ENCODE results near the gene LRRC49.
A peak's percentile ranks its signal among the peaks of the same experiment; 100 is the strongest.

Gene LRRC49

DNA sequence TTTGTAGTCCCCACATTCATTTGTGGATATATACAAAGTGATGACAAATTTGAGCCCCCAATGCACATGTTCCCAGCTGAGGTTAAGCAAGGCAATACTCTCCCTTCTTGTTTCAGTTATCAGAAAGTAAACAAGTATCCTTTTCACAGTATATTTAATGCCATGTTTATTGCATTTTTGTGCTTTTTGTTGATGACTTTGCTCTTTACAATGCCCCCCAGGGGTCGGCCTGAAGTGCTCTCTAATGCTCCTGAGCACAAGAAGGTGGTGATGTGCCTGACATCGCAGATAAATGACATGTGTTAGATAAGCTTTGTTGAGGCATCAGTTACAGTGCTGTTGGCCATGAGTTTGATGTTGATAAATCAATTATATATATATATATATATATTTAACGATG is 165.0 kb downstream of the LRRC49 start:
- TF ChIP-seq JUND (IDR thresholded peaks at IDR 0.05; ENCODE audit: low read depth): no peak
- DNase-seq (ENCODE audit: low read depth in 1 of 2, low spot score in 1 of 2): no peak
- in situ Hi-C loops (cut with HindIII; ENCODE audit: low pct_unique_long_range_greater_than_20kb, low sequenced_read_pairs): no loop called here

DNA sequence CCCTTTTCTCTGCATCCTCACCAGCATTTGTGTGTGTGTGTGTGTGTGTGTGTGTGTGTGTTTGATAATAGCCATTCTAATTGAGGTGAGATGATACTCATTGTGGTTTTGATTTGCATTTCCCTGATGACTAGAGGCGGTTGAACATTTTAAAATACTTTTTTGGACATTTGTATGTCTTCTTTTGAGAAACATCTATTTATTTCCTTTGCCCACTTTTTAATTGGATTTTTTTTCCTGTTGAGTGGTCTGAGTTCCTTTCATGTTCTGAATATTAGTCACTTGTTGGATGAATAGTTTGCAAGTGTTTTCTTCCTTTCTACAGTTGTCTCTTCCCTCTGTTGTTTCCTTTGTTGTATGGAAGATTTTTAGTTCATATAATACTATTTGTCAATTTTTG is 168.4 kb downstream of the LRRC49 start:
- no peak for TF ChIP-seq JUND (IDR thresholded peaks at IDR 0.05; ENCODE audit: low read depth)
- no peak for DNase-seq (ENCODE audit: low read depth in 1 of 2, low spot score in 1 of 2)
- in situ Hi-C loops (cut with HindIII; ENCODE audit: low pct_unique_long_range_greater_than_20kb, low sequenced_read_pairs): no loop called here

DNA sequence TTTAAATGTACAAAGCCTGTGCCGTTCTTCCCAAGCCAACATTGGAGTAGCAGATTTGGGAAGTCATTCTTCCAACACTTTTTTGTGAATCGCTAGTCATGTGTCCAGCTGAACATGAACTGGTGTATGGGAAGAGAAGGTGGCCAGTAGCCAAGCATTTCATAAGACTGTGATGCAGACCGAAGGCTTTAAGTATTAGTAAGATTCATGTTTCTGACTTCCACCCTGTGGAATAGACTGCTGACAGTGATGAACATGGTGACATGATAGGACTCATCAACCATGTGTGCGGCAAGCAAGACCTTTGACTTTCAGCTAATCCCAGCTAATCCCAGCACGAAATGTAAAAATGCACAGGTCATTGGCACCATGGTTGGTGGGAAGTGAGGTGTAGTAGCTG is 174.4 kb downstream of the LRRC49 start:
- in situ Hi-C loops (cut with HindIII; ENCODE audit: low pct_unique_long_range_greater_than_20kb, low sequenced_read_pairs): no loop called here
- TF ChIP-seq JUND (IDR thresholded peaks at IDR 0.05; ENCODE audit: low read depth): no peak

DNA sequence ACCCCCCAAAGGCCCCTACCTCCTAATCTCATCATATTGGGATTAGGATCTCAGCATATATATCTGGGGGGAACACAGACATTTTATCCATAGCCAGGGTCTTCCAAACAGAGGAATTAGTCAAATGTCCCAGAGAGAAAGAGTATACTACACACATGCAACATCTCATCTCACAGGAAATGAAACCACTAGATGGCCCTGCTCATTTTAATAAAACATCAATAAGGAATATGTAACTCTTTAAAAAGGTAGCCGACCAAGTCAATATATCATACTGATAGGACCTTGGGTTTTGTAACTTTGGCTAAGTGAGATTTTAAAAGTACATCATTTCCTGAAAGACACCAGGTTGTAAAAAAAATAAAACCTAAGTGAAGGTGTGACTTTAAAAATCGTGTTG is 177.1 kb downstream of the LRRC49 start:
- in situ Hi-C loops (cut with HindIII; ENCODE audit: low pct_unique_long_range_greater_than_20kb, low sequenced_read_pairs): no loop called here
- TF ChIP-seq JUND (IDR thresholded peaks at IDR 0.05; ENCODE audit: low read depth): no peak
- peak in 1 of 2 experiments; percentile 61 for DNase-seq (ENCODE audit: low read depth in 1 of 2, low spot score in 1 of 2)

More for the DNA sequence above, 174.4 kb downstream of the LRRC49 start:
- DNase-seq (ENCODE audit: low read depth in 1 of 2, low spot score in 1 of 2): no peak

DNA sequence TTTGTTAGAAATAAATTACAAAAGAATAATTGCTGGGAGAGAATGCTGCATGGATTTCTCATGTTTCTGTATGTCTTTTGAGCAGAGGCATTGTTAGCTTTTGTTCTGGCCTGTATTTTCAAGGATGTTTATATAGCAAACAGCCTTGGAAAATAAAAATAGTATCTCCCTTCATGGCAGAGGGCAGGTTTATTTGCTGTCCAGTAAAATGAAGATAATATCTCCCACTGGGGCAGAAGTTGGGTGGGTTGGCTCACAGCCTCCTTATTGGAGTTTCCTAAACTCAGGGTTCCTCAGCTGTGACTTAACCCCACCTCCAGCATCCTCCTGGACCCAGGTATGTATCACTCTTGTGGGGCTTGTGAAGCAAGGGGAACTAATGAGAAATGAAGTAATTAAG is 178.9 kb downstream of the LRRC49 start:
- DNase-seq (ENCODE audit: low read depth in 1 of 2, low spot score in 1 of 2): peak in 1 of 2 experiments; percentile 98
- in situ Hi-C loops (cut with HindIII; ENCODE audit: low pct_unique_long_range_greater_than_20kb, low sequenced_read_pairs): no loop called here
- peak; percentile 94 for TF ChIP-seq JUND (IDR thresholded peaks at IDR 0.05; ENCODE audit: low read depth)

DNA sequence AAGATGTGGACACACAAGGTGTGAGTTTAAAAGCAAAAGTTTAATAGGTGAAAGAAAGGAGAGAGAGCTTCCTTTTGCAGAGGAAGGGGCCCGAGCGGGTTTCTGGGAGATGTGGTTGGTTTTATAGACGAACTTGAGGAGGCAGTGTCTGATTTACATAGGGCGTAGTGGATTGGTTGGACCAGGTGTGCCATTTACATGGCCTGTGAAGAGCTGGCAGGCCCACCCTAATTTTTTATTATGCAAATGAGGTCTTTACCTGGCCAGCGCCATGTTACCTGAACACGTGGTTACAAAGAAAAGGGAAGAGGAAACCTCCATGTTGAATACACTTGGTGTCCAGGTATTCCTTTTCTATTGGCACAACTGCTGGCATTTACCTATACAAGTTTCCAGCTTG is 179.8 kb downstream of the LRRC49 start:
- in situ Hi-C loops (cut with HindIII; ENCODE audit: low pct_unique_long_range_greater_than_20kb, low sequenced_read_pairs): no loop called here
- no peak for TF ChIP-seq JUND (IDR thresholded peaks at IDR 0.05; ENCODE audit: low read depth)
- DNase-seq (ENCODE audit: low read depth in 1 of 2, low spot score in 1 of 2): peak in 1 of 2 experiments; percentile 98

DNA sequence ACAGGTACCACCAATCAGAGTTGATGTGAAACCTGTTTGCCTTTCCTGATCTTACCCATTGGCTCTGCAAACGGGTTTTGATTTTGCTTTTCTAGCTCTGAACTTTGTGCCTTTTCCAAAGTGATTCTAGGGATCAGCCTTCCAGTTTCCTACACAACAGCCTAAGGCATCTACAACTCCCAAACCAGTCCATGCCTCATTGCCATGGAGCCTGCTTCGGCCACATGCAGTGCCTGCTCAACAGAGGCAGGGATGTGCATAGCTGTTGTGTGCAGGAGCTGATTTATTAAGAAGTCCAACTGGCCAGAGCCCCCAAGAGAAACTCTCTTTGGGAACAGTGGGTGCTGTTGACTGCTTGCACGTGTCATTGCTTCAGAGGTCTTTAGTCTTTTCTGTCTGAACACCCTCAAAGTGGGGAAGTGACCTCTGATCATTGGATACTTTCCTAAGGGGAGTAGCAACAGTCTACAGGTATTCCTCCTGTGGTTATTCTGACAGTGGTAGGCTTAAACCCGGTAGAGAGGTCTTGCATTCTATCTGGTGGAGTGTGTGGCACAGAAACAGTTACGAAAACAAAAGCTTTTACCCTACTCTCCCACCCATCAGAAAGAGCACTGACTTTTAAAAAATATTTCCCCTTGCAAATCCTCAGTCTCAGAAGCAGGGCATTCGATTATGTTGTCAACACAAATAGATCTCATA is 186.0 kb downstream of the LRRC49 start:
- in situ Hi-C loops (cut with HindIII; ENCODE audit: low pct_unique_long_range_greater_than_20kb, low sequenced_read_pairs): no loop called here

DNA sequence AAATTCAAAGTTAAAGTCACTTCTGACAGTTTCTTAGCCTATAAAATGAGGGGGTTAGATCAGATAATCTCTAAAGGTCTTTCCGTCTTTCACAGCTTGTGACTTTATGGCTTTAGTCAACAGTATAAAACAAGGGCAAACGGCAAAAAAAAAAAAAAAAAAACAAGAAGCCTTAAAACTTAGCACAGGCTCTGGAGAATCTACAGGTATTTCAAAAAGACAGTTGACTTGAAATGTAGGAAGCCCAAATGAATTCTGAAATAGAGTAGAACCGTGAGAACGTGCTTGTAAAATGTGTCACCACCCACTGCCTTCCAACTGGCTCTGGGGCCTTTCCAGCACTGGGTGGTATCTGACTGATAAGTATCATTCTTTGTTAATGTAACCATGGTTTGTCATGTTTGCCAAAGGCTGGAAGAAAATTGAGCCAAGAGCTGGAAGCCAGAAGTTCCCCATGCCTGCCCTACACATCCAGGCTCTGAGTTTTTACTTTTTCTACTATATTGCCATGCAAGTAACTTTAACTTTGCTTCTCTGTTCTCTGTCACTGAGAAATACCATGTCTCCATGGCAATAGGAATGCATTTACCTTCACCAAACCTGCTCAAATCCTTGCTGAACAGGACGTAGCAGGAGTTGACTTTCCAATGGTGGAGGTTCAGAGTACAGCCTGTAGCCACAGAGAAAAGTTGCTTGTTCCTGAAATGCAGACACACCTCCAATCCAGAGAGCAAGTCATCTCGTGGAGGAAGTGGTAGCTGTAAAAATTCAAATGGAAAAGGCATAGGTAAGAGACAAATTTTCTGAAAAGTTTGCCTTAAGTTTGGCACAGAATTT is 186.8 kb downstream of the LRRC49 start:
- in situ Hi-C loops (cut with HindIII; ENCODE audit: low pct_unique_long_range_greater_than_20kb, low sequenced_read_pairs): no loop called here
- DNase-seq (ENCODE audit: low read depth in 1 of 2, low spot score in 1 of 2): peak in 1 of 2 experiments; percentile 97
- TF ChIP-seq JUND (IDR thresholded peaks at IDR 0.05; ENCODE audit: low read depth): peak; percentile 87

More for the DNA sequence above, 186.0 kb downstream of the LRRC49 start:
- no peak for TF ChIP-seq JUND (IDR thresholded peaks at IDR 0.05; ENCODE audit: low read depth)
- peak in 1 of 2 experiments; percentile 84 for DNase-seq (ENCODE audit: low read depth in 1 of 2, low spot score in 1 of 2)

DNA sequence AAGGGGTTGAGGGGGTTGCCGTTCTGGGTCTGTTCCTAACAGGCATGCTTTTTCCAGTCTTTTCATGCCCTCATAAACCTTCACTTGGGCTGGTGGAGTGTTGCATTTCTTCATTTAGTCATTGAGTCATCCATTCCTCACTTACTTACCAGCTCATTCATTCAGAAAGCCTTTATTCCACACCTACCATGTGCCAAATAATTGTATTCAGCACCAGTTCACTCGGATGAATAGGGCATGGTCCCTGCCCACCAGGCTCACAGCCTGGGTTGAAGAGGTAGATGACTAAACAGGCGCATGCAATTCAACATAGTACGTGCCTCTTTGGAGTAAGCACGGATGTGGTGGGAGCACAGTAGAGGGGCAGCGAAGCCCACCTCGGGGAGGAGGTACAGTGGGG is 187.5 kb downstream of the LRRC49 start:
- in situ Hi-C loops (cut with HindIII; ENCODE audit: low pct_unique_long_range_greater_than_20kb, low sequenced_read_pairs): no loop called here
- no peak for TF ChIP-seq JUND (IDR thresholded peaks at IDR 0.05; ENCODE audit: low read depth)
- DNase-seq (ENCODE audit: low read depth in 1 of 2, low spot score in 1 of 2): no peak

DNA sequence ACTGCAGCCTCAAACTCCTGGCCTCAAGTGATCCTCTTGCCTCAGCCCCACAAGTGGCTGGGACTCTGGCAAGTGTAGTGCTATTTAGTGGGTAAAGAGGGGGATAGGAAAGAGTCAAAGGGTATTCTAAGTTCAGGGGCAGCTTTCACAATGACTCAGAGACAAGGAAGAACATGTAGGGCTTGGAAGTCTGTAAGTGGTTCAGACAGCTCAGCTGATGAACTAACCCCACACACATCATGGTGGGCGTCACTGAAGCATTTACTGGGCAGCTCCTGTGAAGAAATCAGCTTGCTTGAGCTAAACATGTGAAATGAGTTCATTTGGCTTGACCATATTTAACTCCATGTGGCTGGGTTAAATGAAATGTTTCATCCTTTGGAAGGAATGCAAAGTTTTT is 188.1 kb downstream of the LRRC49 start:
- in situ Hi-C loops (cut with HindIII; ENCODE audit: low pct_unique_long_range_greater_than_20kb, low sequenced_read_pairs): no loop called here
- TF ChIP-seq JUND (IDR thresholded peaks at IDR 0.05; ENCODE audit: low read depth): no peak
- peak in 1 of 2 experiments; percentile 27 for DNase-seq (ENCODE audit: low read depth in 1 of 2, low spot score in 1 of 2)

DNA sequence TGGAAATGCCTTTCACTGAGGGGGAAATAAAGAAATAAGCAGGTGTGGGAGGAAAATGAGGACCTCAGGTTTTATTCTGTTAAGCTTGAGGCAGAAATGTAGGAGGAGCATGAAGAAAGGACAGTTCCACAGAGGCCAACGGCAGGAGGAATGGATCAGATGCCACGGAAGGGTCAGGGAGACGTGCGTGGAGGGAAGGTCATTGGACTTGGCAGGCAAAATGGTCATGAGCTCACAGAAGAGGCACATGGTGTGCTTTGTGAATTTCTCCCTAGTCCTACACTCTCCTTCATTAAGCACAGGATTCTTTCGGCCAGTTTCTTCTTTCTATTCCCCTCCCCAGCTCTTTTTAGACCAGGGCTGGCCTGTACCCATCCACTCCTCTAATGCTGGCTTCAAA is 190.2 kb downstream of the LRRC49 start:
- DNase-seq (ENCODE audit: low read depth in 1 of 2, low spot score in 1 of 2): no peak
- TF ChIP-seq JUND (IDR thresholded peaks at IDR 0.05; ENCODE audit: low read depth): no peak
- in situ Hi-C loops (cut with HindIII; ENCODE audit: low pct_unique_long_range_greater_than_20kb, low sequenced_read_pairs): no loop called here

DNA sequence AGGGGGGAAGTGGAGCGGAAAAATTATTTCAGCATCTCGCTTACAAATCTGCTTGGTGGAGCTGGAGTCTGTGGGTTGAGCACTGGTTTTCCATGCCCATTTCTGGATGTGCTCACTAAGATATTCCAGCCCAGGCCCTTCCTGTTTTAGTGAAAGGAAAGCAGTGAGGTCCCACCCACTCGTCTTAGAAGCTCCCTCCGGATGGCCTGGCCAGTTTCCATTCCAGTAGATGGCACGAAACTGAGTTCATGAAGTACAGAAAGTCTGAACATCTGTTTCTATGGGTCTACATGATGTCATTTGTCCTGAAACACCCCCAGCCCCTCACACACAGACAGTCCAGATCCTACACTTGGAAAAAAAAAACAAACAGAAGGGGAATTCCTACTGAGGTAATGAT is 190.7 kb downstream of the LRRC49 start:
- in situ Hi-C loops (cut with HindIII; ENCODE audit: low pct_unique_long_range_greater_than_20kb, low sequenced_read_pairs): no loop called here
- no peak for DNase-seq (ENCODE audit: low read depth in 1 of 2, low spot score in 1 of 2)
- no peak for TF ChIP-seq JUND (IDR thresholded peaks at IDR 0.05; ENCODE audit: low read depth)

DNA sequence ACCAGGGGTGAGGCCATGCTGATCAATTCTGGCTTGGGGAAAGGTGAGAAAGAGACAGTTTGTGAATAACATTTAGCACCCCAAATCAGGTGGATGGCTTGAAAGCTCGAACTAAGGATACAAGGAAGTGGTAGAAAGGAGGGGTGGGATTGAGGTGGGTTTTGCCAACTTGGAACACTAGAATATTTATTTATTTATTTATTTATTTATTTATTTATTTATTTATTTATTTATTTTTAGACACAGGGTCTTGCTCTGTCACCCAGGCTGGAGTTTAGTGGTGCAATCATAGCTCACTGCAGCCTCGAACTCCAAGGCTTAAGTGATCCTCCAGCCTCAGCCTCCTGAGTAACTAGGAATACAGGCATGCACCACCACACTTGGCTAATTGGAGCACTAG is 191.6 kb downstream of the LRRC49 start:
- TF ChIP-seq JUND (IDR thresholded peaks at IDR 0.05; ENCODE audit: low read depth): no peak
- in situ Hi-C loops (cut with HindIII; ENCODE audit: low pct_unique_long_range_greater_than_20kb, low sequenced_read_pairs): no loop called here
- no peak for DNase-seq (ENCODE audit: low read depth in 1 of 2, low spot score in 1 of 2)
